BJ (cell line): ENCODE results near the gene SOBP. TPM values are rescaled to one million over a fixed set of nuclear protein-coding genes. Genes with fewer than 3 reads are reported as not detected.

Experiments
- CTCF ChIA-PET: fragments of 350-600 bp; formaldehyde crosslinking; extraction: SDS; loops from one replicate; lab custom pipeline; 2021; ENCODE audit warnings: antibody characterized with exemption, inconsistent platforms; lab: Yijun Ruan, JAX
- POLR2A ChIA-PET: fragments of 300-600 bp; sonication (Branson Sonifier 250); formaldehyde crosslinking; extraction: SDS; loops from one replicate; lab custom pipeline; 2021; ENCODE audit warnings: antibody characterized with exemption; lab: Charles Lee
- DNase-seq: peaks from one replicate; pipeline ENCODE4 v3.0.0-alpha.2; 2011; ENCODE audit warnings: low read depth
- H3K27me3 ChIP-seq: 2 replicates; pipeline ENCODE4 v1.6.0; 2011; ENCODE audit warnings: low read length; ENCODE audit not compliant: control insufficient read depth, insufficient read depth
- H3K36me3 ChIP-seq: 2 replicates; pipeline ENCODE4 v1.5.1; 2011; ENCODE audit warnings: low read length; ENCODE audit not compliant: control insufficient read depth, insufficient read depth
- H3K4me3 ChIP-seq: 2 replicates; pipeline ENCODE4 v1.5.1; 2011; ENCODE audit warnings: low read depth, mild to moderate bottlenecking, control low read depth, low read length
- polyA plus RNA-seq: library from polyadenylated mRNA; depleted of rRNA; stranded (reverse); fragments of >200 nt; gene quantifications from 2 replicates; pipeline ENCODE4 v1.2.3, GENCODE V29; 2011
- TF ChIP-seq, protein P1 (sequence below): IDR thresholded peaks from 2 replicates; pipeline ENCODE4 v1.5.1; 2011; ENCODE audit warnings: low read depth, mild to moderate bottlenecking, control low read depth, inconsistent platforms, low read length, moderate library complexity; ENCODE audit not compliant: insufficient read depth

Gene SOBP
- polyA plus RNA-seq, 1 experiment: not detected

DNA sequence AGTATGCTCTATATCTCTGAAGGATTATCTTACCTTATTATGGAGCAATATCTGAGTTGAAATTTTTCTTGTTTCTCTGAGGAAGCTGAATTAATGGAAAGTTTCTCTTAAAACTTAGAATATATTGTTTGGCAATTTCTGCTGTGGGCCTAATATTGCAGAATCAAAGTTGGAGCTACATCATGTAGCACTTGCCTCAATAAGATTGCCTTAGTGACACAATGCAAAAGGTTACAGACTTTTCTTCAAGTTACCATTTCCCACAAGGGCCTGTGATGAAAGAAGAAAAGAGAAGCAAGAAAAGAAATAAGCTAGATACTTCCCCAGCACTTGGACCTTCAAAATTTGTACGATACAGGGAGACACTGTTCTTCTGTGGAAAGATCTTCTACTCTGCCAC is 151.2 kb downstream of the SOBP start:
- TF ChIP-seq, protein P1, sequence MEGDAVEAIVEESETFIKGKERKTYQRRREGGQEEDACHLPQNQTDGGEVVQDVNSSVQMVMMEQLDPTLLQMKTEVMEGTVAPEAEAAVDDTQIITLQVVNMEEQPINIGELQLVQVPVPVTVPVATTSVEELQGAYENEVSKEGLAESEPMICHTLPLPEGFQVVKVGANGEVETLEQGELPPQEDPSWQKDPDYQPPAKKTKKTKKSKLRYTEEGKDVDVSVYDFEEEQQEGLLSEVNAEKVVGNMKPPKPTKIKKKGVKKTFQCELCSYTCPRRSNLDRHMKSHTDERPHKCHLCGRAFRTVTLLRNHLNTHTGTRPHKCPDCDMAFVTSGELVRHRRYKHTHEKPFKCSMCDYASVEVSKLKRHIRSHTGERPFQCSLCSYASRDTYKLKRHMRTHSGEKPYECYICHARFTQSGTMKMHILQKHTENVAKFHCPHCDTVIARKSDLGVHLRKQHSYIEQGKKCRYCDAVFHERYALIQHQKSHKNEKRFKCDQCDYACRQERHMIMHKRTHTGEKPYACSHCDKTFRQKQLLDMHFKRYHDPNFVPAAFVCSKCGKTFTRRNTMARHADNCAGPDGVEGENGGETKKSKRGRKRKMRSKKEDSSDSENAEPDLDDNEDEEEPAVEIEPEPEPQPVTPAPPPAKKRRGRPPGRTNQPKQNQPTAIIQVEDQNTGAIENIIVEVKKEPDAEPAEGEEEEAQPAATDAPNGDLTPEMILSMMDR: no peak
- no peaks in the 10 kb centered on the region for H3K36me3 ChIP-seq
- CTCF ChIA-PET: interaction anchor here (0.7 to 1.4 kb wide), 3 partner anchors 13 to 527 kb away, joined by 3 read pairs; no protein-coding TSS in a partner anchor
- H3K4me3 ChIP-seq: no peak overlapping the region
- H3K27me3 ChIP-seq: peaks cover 6% of the 10 kb centered on the region
- POLR2A ChIA-PET: no interaction called here
- DNase-seq: no peak

DNA sequence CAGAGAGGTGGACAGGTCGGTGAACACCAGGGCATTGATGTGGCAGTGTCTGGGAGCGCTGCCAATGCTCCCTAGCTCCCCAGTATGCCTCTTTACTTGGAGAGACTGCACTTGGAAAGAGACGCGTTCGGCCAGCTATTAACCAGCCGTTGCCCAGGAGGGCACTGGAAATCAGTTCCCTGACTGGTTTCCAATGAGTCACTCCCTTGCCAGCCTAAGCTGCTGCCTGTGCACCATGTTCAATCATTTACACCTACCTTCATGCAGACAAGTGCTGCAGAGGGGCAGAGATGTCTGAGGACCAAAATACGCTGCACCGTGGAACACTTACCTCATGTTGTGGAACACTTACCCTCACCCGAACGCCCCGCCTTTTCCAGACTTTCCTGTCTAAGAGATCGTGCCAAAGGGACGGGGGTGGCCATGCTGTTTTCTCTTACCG is 151.6 kb downstream of the SOBP start:
- H3K36me3 ChIP-seq: no peaks in the 10 kb centered on the region
- ChIA-PET POLR2A (no interaction called here), CTCF (interaction anchor here (0.7 to 1.4 kb wide), 3 partner anchors 14 to 528 kb away, joined by 3 read pairs; no protein-coding TSS in a partner anchor)
- peaks cover 6% of the 10 kb centered on the region for H3K27me3 ChIP-seq
- TF ChIP-seq, protein P1: no peak
- DNase-seq: no peak
- H3K4me3 ChIP-seq: no peak overlapping the region

DNA sequence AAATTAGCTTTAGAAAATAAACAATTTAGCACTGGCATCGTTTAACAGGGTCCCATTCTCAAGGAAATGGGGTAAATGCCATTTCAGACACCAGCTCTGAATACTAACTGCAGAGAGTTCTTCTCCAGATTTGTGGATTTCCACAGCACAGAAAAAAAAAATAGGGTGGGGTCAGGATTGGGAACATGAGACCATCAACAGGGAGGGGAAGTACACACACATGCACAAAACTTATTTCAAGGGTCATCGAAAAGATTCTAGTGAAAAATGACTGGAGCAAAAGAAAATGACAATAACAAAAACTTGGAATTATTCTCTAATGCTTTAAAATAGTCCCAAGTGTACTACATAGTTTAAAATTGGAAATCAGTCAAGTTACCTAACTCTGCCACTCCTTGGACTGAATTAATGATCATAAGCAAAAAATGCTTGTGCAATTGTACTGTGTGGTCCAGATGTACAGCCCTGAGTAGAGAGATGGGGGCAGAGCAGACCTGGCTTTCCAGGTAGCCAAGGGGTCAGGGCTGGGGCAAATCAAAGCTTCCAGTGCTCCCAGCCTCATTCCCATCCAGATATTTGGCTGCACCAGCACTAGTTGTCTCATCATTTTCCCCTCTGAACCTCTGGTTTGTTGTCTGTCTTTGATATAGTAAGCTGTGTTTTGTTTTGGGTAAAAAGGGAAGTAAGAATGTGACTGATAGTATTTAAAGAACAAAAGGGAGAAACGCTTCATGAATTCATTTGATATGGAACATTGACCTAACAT is 152.4 kb downstream of the SOBP start:
- H3K36me3 ChIP-seq: no peaks in the 10 kb centered on the region
- no peak for DNase-seq
- TF ChIP-seq, protein P1: no peak
- POLR2A ChIA-PET: no interaction called here
- peaks cover 3% of the 10 kb centered on the region for H3K27me3 ChIP-seq
- no peak overlapping the region for H3K4me3 ChIP-seq
- CTCF ChIA-PET: interaction anchor here (1.4 kb wide), 2 partner anchors 15 to 614 kb away, joined by 3 to 4 read pairs; no protein-coding TSS in a partner anchor

DNA sequence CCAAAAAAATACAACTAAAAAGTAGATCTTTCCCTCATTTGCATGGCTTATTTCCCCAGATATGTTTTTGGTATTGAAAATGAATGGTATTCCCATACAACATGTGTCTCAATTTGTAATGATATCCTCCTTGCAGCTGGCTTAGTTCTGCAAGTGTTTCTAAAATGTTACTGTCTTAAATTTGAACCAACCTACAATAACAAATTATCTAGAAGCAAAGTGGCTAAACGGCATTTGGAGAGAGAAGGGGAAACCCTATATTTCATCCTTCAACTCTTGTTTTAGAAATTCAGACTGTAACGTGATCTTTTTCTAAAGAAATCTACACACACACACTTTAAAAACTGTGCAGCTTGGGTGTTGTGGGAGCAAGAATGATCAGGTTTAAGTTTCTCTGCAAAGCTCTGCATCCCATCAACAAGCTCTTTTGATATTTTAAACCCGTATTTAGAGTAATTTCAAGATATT is 153.0 kb downstream of the SOBP start:
- H3K36me3 ChIP-seq: no peaks in the 10 kb centered on the region
- ChIA-PET CTCF (interaction anchor here (1.4 kb wide), 1 partner anchor 614 kb away, joined by 4 read pairs; no protein-coding TSS in a partner anchor), POLR2A (no interaction called here)
- no peak overlapping the region for H3K4me3 ChIP-seq
- TF ChIP-seq, protein P1: no peak
- no peak for DNase-seq
- peaks cover 3% of the 10 kb centered on the region for H3K27me3 ChIP-seq

DNA sequence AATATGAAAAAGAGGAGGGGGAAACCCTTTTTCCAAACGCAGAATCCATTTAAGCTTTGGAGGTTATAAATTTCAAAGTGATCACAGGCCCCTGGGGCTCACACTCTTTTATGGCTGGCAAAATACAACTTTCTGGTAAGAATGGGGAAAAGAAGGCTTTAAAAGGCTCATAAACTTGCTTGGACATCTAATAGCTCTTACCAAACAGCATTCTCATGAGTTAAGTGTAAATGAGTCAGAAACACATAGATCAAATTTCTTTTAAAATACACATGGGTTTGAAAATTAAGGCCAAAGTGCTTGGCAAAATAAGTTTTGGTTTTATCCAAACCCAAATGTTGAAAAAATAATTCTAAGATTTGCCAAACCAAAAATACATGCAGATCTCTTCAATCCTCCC is 154.6 kb downstream of the SOBP start:
- Histone ChIP-seq H3K4me3 (no peak overlapping the region), H3K27me3 (peaks cover 1% of the 10 kb centered on the region), H3K36me3 (no peaks in the 10 kb centered on the region)
- no peak for DNase-seq
- POLR2A ChIA-PET: no interaction called here
- TF ChIP-seq, protein P1: no peak
- CTCF ChIA-PET: no interaction called here
